HG02798 (cell line): Measurements from ENCODE around the gene ABCC1.

ENCODE experiments used
- ATAC-seq: cut with Tn5 transposase; IDR thresholded peaks from one replicate; pipeline ENCODE4 v1.9.1; 2021; ENCODE audit warnings: mild to moderate bottlenecking; ENCODE audit not compliant: unreplicated experiment, poor library complexity

Gene ABCC1

DNA sequence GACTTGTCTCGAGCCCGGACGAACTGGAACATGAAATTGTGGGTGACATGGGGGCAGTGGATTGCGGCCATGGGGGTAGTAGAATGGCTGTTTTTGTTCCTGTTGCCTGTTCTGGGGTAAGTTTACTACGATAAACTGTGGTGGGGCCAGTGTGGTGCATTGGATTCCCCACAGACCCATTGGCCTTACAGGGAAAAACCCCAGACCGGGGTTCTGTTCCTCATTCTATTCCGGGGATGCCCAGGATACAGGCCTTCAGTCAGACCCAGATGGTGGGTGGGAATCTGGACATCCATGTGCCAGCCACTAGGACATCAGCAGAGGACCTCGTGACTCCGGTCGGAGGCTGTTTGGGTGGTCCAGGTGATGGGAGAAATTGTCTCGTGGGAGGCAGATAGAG is 88.1 kb downstream of the ABCC1 start:
- ATAC-seq = no peak

DNA sequence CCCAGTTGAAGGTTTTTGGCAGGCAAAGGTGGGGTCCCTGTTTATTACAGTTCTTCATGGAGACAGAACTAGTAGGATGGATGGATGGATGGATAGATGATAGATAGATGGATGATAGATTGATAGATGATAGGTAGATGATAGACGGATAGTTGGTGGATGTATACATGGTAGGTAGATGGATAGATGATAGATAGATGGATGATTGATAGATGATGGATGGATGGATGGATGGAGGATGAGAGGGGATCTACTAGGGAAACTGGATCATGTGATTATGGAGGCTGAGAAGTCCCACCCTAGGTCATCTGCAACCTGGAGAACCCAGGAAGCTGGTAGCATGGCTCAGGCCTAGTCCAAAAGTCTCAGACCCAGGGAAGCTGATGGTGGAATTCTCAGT is 88.6 kb downstream of the ABCC1 start:
- ATAC-seq = no peak

DNA sequence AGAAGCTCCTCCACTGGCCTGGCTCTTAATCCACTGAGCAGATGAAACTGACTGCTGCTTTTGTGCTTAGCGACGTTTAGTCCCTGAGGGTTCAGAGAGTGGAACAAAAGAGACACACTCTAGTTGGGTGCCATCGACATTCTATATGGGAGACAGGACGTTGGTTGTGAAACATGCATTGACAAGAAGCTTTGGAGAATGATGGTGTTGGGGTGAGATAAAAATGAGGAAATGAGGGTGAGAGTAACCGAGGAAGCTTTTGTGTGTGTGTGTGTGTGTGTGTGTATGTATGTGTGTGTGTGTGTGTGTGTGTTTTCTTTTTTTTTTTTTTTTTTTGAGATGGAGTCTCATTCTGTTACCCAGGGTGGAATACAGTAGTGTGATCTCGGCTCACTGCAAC is 89.5 kb downstream of the ABCC1 start:
- ATAC-seq = no peak

DNA sequence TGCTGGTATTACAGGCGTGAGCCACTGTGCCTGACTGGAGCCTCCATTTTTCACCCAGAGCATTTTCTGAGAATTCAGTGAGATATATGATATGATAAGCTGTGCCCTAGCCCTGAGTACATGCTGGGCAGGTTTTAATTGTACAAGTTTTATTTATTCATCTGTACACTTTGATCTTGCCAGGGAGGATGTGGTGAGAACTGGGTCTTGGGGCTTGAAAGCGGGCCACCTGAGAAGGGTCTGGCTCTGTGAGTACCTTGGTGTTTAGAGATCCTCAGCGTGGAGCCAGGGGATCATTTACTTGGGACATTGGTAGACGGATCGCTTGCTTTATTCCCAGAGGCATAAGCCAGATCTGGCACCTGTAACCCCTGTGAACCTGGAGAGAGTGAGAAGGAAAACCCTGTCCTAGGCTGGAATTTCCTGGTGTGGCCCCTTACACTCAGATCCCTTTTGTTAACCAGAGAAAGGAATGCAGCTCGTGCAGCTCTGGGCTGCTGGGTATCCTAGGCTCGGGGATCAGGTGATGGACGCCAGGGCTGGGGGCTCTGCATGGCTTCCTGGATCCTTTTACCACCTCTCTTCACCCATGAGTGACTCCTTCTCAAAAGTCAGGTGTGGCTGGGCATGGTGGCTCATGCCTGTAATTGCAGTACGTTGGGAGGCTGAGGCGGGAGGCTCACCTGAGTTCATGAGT is 91.9 kb downstream of the ABCC1 start:
- no peak for ATAC-seq

DNA sequence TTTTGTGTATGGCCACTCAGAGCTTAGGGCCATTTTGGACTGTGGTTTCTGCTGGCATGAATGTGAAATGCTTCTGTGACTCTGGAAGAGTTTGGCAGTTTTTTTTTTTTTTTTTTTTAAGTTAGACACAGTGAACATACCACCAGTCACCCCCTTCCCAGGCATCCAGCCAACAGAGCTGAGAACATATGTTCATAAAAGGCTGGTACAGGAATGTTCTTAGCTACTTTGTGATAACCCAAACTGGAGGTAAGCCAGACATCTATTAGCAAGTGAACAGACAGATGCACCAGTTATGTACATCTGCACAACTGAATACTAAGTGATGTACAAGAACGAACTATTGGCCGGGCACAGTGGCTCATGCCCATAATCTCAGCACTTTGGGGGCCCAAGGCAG is 92.7 kb downstream of the ABCC1 start:
- ATAC-seq = no peak

DNA sequence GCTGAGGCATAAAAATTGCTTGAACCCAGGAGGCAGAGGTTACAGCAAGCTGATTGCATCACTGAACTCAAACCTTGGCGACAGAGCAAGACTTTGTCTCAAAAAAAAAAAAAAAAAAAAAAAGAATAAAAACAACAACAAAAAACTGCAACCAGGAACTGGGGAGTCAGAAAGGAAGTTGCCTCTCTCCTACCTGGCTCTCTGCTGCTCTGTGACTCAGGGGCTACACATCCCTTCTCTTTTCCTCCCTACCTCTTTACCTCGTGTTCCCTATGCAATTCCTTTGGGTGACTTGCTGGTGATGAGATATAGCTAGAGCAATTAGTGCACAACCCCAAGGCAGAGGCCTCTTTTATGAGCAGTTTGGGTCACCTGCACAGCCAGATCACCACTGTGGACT is 95.9 kb downstream of the ABCC1 start:
- ATAC-seq = no peak

DNA sequence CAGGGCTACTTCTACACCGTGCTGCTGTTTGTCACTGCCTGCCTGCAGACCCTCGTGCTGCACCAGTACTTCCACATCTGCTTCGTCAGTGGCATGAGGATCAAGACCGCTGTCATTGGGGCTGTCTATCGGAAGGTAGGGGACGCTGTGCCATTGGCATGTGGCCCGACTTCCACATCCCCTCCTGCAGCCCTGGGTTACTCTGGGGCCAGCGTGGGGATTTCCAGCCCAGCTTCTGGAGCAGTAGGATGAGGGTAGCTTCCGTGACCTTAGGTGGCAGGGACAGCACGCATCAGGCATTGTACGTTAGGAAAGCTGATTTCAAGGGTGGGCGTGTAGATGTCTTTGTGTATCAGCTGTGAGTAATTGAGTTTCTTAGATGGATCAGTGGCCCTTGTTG is 96.5 kb downstream of the ABCC1 start:
- ATAC-seq = no peak

DNA sequence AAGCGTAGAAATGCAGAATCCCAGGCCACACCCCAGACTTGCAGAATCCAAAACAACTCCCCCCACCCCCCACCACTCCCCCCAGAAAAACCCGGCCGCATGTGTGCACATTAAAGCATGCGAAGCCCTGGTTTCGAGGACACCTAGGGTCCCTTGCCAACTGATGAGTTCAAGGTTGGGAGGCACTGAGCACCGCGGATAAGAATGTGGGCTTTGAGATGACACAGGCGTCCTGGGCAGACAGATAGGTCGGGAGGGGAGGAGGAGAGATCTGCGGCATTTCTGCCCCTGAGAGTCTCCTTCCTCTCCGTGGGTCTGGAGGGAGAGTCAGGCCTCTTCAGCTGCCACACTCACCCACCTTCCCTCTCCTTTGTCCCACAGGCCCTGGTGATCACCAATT is 98.3 kb downstream of the ABCC1 start:
- no peak for ATAC-seq

DNA sequence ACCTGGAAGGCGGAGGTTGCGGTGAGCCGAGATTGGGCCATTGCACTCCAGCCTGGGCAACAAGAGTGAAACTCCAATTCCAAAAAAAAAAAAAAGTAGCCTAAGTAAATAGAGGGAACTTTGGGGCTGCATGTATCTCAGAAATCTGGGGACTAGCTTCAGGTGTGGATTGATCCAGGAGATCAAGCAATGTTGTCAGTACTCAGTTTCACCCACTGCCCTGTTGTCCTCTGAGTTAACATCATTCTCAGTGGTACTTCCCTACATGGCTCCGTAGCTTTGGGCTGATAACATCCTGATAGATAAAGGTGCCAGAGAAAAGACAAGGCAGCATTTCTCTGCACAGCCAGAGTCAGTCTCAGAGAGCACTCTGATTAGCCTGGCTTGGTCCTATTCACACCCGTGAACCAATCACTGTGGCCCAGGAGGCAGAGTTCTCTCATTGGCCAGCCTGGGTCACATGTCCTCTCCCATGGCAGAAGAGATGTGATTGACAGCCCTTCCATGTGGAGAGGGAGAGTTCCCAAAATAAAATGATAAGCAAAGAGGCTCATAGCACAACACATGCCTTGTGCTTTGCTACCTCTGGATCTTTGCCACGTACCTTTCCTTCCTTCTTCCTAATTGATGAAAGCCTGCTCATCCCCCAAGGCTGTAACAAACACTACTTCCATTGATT is 99.6 kb downstream of the ABCC1 start:
- no peak for ATAC-seq

DNA sequence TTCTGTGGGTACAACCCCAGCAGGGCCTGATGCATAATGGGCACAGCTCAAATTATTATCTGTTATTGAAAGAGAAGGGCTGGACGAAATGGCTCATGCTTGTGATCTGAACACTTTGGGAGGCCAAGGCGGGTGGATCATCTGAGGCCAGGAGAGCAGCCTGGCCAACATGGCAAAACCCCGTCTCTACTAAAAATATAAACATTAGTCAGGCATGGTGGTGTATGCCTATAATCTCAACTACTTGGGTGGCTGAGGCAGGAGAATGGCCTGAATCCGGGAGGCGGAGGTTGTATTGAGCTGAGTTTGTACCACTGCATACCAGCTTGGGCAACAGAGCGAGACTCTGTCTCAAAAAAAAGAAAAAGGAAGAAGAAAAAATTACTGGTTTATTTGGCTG is 100.7 kb downstream of the ABCC1 start:
- no peak for ATAC-seq

DNA sequence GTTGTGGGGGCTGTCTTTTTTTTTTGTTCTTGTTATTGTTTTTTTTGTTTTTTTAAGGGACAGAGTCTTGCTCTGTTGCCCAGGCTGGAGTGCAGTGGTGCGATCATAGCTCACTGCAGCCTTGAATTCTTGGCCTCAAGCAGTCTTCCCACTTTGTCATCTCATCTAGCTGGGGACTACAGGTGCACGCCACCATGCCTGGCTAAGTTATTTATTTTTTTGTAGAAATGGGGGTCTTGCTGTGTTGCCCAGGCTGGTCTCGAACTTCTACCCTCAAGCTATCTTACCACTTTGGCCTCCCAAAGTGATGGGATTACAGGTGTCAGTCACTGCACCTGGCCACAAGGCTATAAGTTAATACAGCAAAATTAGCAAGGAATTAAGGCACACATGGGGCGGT is 101.7 kb downstream of the ABCC1 start:
- ATAC-seq = no peak

DNA sequence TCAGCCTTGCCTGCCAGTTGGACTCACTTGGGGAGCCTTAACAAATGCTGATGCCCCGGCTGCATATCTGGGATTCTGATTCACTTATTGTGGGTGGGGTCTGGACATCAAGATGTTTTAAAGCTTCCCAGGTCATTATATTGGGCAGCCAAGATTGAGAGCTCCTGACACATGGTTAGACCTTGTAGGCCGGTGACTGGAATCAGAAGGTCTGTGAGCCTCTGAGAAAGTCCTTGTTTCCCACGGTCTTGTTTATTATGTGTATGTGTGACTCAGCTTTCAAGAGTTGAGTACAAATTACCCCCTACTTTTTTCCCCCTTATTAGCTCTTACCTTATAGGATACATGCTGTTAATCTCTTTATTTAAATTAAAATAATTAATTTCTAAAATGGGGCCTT is 103.5 kb downstream of the ABCC1 start:
- ATAC-seq = no peak

DNA sequence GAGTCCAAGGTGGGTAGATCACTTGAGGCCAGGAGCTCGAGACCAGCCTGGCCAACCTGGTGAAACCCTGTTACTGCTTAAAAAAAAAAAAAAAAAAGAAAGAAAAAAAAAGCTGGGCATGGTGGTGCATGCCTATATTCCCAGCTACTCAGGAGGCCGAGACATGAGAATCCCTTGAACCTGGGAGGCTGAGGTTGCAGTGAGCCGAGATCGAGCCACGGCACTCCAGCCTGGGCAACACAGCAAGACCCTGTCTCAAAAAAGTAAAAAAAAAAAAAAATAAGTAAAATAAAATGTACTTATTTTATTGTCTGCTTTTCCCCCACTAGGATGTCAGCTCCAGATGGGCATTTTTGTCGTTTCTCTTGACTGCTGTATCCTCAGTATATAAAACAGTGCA is 107.7 kb downstream of the ABCC1 start:
- ATAC-seq = no peak

DNA sequence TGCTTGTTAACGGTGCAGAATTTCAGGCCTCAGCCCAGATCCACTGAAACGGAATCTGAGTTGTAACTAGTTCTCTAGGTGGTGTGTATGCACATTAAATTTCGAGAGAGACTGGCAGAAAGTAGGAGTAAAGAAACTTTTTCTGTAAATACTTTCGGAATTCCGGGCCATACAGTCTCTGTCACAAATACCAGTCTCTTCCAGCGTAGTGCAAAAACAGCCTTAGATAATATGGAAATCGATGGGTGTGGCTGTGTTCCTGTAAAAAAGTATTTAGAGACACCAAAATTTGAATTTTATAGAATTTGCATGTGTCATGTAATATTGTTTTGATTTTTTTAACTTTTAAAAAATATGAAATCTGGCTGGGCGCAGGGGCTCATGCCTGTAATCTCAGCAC is 109.7 kb downstream of the ABCC1 start:
- ATAC-seq = no peak

DNA sequence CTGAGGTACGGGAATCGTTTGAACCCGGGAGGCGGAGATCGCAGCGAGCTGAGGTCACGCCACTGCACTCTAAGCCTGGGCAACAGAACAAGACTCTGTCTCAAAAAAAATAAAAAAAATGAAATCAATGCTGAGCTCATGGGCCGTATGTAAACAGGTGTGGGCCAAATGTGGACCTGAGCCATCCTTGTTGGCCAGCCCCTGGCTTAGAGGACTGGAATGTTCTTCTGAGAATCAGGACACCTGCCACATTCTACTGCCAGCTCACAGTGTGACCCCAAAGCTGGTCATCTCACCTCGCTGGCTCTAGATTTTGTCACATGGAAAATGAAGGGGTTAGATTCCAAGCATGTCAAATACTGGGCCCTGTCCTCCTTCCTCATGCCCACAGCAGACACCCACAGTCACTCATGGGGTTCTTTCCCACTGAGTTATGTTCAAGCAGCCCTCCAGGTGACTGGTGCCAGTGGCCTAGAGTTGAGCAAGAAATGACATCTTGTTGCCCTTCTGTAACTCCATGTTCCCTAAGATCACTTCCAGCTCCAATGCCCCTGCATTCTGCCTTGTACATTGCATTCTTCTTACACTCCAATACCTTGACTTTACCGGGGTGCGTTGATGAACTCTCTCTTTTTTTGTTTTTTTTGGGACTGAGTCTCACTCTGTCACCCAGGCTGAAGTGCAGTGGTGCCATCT is 110.6 kb downstream of the ABCC1 start:
- no peak for ATAC-seq

DNA sequence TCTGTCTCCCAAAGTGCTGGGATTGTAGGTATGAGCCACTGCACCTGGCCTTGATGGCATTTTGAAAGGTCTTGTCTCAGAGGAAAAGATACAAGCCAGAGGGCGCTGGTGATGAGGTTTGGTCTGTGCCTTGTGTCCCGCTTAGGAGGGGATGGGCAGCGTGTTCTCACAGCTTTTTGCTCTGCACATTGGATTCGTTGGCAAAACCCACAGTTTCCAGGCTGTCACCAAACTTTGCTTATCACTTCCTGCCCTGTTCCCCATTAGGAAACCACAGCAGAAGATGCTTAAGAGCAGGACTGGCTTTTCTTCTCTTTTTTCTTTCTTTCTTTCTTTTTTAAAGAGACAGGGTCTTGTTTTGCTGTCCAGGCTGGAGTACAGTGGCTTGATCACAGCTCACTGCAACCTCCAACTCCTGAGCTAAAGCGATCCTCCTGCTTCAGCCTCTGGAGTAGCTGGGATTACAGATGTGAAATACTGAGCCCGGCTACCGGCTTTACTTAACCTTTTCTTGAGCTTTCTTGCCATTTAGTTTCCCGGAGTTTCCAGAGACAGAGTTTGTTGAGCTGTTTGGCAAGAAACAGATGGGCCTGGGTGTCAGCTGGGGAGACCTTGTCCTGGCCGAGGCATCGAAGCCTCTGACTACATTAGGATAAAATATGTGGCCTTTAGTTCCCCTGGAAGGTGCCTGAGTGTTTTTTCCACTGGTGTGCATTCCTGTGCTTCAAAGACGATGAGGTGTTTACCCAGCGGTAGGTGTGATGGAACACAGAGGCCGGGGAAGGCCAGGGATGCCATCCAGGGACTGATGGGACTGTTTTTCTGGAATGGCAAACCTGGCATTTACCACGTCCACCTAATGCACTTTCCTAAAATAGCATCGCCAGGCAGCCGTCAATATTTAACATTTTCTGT is 112.9 kb downstream of the ABCC1 start:
- ATAC-seq = no peak

DNA sequence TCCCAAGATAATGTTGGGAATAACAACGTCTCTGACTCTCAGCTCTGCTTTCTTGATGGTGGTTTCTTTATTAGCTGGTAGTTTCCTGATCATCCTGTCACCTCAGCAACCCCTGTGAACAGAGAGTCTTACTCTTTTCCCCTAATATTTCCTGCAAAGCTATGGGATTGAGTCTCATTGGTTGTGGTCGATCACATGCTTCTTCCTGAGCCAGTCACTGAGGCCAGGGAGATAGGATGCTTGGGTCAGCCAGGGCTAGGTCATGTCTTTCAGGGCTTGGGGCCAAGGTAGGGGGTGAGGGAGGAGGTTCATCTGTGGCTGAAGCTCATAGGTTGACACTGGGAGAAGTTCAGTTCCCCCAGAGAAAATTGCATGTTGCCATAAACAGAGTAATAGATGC is 114.3 kb downstream of the ABCC1 start:
- no peak for ATAC-seq

DNA sequence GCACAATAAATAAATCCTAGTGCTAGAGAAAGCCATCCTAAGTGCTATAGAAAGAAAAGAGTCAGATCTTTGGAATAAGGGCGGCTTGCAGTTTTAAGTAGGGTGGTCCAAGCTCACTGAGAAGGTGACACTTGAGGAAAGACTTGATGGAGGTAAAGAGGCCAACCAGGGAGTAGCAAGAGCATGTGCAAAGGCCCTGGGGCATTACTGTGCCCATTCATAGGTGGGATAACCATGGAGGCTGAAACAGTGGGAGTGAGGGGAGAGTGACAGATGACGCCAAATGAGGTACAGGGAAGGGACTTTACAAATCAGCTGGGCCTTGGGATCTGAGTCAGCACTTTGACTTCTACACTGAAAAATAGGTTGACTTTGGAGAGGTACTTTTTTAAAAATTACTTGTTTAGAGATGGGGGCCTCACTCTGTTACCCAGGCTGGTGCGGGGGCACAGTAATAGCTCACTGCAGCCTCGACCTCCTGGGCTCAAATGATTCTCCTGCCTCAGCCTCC is 115.5 kb downstream of the ABCC1 start:
- ATAC-seq = no peak

DNA sequence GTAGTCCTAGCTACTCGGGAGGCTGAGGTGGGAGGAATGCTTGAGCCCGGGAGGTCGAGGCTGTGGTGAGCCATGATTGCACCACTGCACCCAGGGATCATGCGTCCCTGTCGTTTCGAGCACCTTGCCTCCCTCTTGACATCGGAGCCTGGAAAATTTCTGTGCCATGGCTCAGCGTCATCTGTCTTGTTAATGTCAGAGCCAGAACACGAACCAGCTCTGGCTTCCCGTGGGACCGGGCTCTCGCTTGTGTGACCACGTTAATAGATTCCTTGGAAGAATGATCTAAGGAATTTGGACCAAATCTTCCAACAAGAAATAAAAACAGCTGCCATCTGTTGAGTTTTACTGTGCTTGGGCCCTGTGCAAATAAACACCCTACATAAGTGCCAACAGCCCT is 117.7 kb downstream of the ABCC1 start:
- ATAC-seq = no peak

DNA sequence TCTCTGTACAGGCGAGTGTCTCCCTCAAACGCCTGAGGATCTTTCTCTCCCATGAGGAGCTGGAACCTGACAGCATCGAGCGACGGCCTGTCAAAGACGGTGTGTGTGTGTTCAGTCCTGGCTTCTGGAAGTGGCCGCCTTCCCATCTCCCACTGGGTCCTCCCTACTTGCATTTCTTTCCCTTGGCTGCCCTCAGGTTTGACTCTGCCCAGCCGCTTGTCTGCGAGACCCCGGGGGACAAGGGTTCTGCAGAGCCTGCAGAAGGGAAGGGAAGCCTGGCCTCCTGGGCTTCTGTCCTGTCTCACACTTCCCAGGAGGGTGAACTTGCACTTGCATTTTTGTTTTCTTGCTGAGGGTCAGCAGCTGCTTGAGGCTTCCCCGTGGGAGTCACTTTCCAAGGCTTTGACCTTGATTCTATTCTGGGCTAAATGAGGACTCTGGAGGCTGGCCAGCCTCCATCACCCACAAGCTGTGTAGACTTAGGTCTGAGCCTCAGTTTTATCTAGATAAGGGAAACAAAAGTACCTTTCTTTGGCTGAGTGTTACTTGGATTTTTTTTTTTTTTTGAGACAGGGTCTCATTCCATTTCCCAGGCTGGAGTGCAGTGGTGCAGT is 122.3 kb downstream of the ABCC1 start:
- ATAC-seq = no peak
